Coronary artery (tissue), 2 donors: ENCODE measurements around the gene PLCH2.
A peak's percentile ranks its signal among the peaks of the same experiment; 100 is the strongest.
"Not testable (repeated sequence)": the region's sequence is repeated elsewhere in the genome, so short reads cannot be mapped to it uniquely, and the experiment has no call there.

Experiments used
- DNase-seq: peaks from one replicate; pipeline ENCODE4 v3.0.0-alpha.2; 2017; ENCODE audit warnings: low spot score
- H3K27ac ChIP-seq, 2 donors: fragments of 200-600 bp; sonication (generic); one replicate each; pipeline ENCODE4 v1.5.1; 2016 to 2019
- H3K4me3 ChIP-seq: fragments of 200-600 bp; sonication (generic); 2 replicates; pipeline ENCODE4 v1.5.1; 2016; ENCODE audit warnings: mild to moderate bottlenecking, moderate library complexity
- CTCF ChIP-seq: fragments of 200-600 bp; sonication (generic); IDR thresholded peaks from one replicate; pipeline ENCODE4 v1.5.1; 2019; ENCODE audit warnings: antibody characterized with exemption

The PLCH2 gene

GRCh38 chr1:2548068-2548589, 72.0 kb downstream of the PLCH2 start:
- peak; percentile 89 for DNase-seq
- H3K4me3 ChIP-seq = peak overlapping the region; percentile 85
- H3K27ac ChIP-seq = peak overlapping the region; percentile 98 to 99
- peak; percentile 92 for TF ChIP-seq CTCF

- peak overlapping the region; percentile 98 to 99 for H3K27ac ChIP-seq
- DNase-seq = not testable (repeated sequence)
- H3K4me3 ChIP-seq = peak overlapping the region; percentile 85
These were observed 73.4 kb downstream of the PLCH2 start for GRCh38 chr1:2549367-2550029.

GRCh38 chr1:2550309-2550861, 74.3 kb downstream of the PLCH2 start:
- not testable (repeated sequence) for H3K4me3 ChIP-seq, DNase-seq
- H3K27ac ChIP-seq = peak overlapping the region in 1 of 2 donors; percentile 71

- not testable (repeated sequence) for H3K4me3 ChIP-seq, DNase-seq, H3K27ac ChIP-seq
These were observed 75.5 kb downstream of the PLCH2 start for GRCh38 chr1:2551544-2551943.

- TF ChIP-seq CTCF = no peak
- H3K4me3 ChIP-seq = no peak overlapping the region
- DNase-seq = no peak
- H3K27ac ChIP-seq = no peak overlapping the region
These were observed 76.1 kb downstream of the PLCH2 start for GRCh38 chr1:2552189-2552588.

GRCh38 chr1:2553076-2553475, 77.0 kb downstream of the PLCH2 start:
- H3K4me3 ChIP-seq, DNase-seq, H3K27ac ChIP-seq: not testable (repeated sequence)

GRCh38 chr1:2553871-2554620, 78.0 kb downstream of the PLCH2 start:
- no peak for TF ChIP-seq CTCF
- DNase-seq = no peak
- Histone ChIP-seq H3K4me3 (no peak overlapping the region), H3K27ac (no peak overlapping the region)

GRCh38 chr1:2554621-2555387, 78.7 kb downstream of the PLCH2 start:
- DNase-seq = no peak
- Histone ChIP-seq H3K4me3 (peak overlapping the region; percentile 73), H3K27ac (peak overlapping the region; percentile 73 to 92)
- no peak for TF ChIP-seq CTCF
